HG03432 (cell line): ENCODE data around the gene PPP1R14B.
A peak's percentile ranks its signal among the peaks of the same experiment; 100 is the strongest.

ENCODE experiments used
- ATAC-seq: cut with Tn5 transposase; IDR thresholded peaks from one replicate; pipeline ENCODE4 v1.9.1; 2021; ENCODE audit warnings: mild to moderate bottlenecking, moderate library complexity; ENCODE audit not compliant: unreplicated experiment

The PPP1R14B gene

DNA sequence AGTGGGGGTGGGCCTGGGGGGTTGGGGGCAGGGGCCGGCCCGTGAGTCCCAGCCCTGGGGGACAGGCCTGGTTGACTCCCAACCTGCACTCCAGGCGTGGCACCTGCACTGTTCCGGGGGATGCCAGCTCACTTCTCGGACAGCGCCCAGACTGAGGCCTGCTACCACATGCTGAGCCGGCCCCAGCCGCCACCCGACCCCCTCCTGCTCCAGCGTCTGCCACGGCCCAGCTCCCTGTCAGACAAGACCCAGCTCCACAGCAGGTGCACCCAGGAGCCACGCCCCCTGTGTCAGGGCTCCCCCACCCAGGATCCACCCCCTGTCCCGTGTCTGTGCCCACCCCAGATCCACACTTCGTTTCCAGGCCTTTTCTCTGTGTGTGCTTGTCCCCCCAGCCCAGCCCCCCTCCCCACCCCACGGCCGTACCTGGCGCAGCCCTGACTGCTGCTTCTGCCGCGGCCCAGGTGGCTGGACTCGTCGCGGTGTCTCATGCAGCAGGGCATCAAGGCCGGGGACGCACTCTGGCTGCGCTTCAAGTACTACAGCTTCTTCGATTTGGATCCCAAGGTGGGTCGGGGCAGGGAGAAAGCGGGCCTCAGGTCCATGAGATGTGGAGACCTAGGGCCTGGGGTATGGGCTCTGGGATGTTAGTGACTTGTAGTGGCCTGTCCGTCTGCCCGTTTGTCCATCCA is 35.4 kb downstream of the PPP1R14B start:
- no peak for ATAC-seq

DNA sequence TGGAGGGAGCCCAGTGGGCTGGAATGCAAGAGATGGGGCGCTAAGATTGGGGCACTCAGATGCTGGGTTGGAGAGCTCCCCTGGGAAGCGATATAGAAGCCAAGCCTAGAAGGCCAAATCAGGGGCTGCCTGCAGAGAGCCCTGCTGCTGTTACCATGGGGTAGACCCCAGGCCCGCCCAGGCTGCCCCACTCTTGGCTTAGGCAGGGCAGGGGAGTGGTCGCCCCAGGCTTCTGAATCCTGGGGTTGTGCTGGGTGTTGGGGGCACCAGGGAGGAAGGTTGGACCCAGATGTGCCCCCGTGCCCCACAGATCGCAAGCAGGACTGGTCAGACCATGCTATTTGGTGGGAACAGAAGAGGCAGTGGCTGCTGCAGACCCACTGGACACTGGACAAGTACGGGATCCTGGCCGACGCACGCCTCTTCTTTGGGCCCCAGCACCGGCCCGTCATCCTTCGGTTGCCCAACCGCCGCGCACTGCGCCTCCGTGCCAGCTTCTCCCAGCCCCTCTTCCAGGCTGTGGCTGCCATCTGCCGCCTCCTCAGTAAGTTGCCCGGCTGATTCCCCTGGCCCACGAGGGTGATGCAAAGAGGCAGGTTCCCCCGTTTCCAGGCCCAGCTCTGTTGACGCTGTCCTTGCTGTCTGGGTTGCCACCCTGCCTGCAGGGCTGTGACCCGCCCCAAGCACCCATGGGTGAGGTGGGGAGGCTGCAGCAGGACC is 36.3 kb downstream of the PPP1R14B start:
- ATAC-seq = no peak

DNA sequence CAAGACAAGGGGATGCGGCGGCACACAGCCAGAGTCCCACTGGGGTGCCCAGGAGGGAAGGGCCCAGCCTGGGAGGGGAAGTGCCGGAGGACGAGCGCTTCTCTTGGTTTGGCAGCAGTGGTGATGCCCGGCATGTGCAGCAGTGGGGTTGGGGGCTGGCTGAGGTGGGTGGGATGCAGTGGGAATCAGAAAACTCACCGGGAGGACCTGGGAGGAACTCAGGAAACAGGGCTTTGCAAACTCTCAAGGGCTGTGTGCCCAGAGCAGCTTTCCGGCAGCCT is 37.2 kb downstream of the PPP1R14B start:
- ATAC-seq = no peak

DNA sequence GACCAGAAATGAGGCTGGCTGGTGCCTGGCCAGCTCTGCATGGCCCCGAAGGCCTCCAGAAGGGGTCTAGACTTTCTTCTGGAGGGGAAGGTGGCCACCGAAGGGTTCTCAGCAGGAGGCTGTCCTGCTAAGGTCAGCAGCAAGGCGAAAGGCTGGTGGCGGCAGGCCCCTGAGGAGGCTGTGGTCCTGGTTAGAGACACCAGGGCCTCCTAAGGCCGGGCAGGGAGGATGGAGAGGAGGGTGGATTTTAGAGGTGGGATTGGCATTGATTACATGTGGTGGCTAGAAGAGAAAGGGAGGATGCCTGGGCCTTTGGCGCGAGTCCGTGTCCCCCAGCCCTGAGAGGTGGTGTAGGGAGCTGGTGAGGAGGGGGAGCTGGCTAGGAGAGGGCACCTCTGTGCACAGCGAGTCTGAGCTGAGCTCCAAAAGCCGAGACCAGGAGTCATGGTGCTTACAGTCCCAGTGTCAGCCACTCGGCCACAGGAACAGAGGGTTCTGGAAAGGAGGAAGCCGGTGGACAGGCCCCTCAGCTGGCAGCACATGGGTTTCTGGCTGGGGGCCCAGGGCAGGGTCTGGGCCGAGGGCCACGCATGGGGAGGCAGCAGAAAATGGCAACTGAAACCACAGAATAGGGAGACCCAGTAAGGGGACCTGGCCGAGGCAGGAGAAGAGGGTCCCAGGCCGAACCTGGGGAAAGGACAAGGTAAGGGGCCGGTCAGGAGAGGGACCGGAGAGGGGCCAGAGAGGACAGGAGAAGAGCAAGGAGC is 37.8 kb downstream of the PPP1R14B start:
- no peak for ATAC-seq

DNA sequence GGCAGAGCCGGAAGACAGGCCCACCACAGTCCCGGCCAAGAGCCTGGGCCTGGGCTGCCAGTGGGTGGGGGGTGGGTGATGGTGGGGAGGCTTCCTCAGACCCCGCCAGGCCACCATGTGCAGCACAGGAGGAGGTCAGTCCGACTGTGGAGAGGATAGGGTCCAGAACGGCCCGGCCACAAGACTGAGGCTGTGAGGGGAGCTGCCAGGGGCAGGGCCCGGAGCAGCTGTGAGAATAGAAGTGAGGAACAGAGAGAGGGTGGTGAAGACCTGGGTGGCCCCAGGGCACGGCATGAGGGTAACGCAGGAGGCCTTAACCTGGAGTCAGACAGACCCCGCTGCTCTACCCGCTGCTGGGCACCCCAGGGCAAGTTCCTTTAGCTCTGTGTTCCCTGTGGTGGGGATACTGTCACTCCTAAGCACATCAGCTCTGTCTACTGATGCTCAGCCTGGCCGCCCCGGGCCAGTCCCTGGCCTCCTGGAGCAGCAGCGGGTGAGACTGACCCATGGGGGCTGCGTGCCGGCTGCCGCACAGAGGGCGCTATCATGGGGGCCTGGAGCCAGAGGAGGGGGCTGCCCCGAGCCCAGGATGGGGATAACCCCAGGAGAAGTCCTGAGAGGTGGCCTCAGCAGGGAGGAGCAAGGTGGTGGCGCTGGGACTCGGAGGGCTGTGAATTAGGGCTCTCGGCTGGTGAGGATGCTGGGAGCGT is 38.5 kb downstream of the PPP1R14B start:
- no peak for ATAC-seq

DNA sequence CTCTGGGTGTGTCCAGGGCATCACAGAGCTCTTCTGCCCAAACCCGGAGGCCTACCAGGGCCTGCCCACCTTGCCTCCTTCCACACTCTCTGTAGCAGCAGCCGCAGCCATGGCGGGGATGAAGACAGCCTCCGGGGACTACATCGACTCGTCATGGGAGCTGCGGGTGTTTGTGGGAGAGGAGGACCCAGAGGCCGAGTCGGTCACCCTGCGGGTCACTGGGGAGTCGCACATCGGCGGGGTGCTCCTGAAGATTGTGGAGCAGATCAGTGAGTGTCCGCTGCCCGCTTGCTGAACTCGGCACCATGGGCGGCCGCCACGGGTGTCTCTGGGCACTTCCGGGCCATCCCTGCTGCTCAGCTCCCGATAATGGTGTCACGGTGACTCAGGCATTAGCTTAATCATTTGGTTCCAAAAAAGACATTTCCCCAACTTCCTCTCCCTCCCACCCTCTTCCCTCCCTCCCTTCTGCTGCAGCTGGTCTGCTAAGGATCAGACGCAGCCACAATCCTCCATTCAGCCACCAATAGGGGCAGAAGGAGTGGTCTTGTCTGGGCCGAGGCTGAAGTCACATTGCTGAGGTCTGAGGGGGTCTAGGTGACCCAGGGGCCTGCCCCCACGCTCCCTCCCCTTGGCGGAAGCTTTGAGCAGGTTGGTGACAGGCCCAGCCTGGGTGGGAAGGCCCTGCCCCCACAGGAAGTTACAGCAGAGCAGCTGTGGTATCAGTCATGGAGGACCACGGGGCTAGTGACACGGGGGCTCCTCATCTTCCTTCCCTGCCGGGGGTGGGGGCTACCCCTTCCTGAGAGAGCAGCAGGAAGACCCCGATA is 39.3 kb downstream of the PPP1R14B start:
- peak; percentile 55 for ATAC-seq

DNA sequence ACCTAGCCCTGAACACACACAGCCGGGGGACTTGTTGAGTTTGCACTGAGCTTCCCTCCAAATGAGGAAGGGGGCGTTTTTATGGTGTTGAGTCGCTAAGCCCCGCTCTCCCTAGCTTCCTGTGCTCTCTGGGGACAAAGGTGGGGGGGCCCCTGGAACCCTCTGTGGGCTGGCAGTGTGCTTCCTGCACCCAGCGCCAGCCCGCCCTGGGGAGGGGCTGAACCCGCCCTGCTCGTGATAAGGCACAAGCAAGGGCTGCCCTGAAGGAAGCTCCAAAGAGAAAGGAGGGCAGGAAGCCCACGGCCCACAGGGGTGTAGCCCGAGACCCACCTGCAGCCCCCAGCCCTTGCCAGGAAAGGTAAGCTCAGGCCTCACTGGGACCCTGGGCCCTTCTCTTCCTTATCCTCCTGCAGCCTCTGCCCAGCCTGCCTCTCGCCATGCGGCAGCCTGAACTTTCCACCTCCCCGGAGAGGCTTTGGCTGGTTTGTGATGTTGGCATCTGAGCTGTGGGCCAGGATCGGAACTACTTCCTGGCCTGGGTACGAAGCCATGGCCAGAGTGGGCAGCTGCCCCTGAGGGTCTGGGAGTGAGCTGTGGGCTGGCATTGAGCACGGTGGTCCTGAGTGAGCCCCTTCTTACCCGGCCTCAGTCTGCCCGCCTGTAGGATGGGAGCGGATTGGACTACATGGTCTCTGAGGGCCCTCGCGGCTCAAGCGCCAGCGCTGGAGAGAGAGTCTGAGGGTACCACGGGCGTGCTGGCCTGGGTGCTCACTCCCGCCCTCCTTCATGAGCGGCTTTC is 40.1 kb downstream of the PPP1R14B start, which contains the start of gene FERMT3:
FERMT3 (plus strand) TSS at position 265 of the 799 bp plus-strand sequence. CDS start 644 bp downstream, outside the sequence.
- peak; percentile 41 for ATAC-seq

DNA sequence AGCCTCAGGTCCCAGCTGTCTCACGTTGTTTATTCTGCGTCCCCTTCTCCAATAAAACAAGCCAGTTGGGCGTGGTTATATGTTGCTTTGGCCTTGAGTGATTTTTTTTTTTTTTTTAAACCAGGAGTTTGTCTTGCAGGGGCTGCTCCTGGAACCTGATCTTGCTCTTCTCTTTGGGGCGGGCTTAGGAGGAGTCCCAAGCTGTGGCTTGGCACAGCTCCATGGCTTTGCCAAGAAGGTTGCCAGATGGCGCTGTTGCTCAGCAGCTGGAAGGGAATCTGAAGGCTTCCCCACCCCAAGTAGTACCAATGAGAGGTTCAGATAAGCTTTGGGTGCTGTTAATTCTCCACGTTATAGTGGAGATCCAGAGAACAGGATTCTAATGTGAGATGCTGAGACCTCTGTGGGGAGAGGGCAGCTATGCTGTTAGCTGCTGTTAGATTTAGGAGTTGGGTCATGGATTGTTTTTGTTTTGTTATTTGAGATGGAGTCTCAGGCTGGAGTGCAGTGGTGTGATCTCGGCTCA is 42.2 kb downstream of the PPP1R14B start:
- no peak for ATAC-seq

DNA sequence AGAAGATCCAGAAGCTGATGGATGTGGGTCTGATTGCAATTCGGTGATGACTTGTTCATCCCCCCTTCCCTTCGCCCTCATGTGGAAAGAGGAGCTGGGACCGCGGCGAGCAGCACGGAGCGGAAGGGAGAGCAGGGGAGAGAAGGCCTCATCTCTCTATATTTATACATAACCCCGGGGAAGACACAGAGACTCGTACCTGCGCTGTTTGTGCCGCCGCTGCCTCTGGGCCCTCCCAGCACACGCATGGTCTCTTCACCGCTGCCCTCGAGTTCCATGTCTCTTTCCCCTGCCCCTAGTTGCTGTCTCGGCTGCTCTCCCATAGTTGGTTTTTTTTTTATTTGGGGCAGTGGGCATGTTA is 42.7 kb downstream of the PPP1R14B start:
- no peak for ATAC-seq

DNA sequence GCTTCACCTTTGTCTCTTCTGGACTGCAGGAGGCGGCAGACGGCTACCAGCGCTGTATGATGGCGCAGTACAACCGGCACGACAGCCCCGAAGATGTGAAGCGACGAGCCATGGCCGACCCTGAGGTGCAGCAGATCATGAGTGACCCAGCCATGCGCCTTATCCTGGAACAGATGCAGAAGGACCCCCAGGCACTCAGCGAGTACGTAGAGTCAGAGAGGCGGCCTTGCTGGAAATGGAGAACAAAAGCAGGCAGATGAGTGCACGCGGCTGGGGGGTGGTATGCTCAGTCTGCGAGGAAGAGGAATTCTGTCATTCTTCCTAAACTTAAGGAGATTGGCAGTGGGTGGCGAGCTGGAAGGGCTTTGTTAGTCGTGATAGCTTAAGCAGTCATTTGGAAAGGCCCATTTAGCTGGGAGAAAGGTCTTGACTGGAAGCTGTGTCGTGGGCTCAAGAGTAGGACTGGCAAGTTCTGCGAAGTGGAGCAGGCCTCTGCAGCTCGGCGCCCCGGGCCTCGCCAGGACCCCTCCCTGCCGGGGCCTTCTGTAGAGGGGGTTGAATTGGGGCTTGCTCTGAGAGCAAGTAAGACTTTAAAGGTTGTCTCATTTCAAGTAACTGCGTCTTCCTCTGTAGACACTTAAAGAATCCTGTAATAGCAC is 43.2 kb downstream of the PPP1R14B start:
- no peak for ATAC-seq

DNA sequence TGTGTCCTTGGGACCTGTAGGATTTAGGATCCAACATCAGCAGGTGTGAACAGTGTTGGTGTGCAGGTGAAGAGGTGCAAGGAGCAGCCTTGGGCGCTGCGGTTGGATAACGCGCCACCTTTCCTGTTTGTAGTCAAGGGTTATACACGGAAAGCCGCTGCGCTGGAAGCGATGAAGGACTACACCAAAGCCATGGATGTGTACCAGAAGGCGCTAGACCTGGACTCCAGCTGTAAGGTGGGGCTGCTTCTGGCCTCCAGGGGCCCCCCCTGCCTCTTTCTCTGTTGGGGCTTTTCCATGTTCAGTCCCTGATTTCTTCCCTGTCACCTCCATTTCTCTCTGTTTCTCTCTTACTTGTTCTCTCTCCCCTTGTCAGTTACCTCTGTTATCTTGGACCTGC is 43.8 kb downstream of the PPP1R14B start:
- no peak for ATAC-seq

DNA sequence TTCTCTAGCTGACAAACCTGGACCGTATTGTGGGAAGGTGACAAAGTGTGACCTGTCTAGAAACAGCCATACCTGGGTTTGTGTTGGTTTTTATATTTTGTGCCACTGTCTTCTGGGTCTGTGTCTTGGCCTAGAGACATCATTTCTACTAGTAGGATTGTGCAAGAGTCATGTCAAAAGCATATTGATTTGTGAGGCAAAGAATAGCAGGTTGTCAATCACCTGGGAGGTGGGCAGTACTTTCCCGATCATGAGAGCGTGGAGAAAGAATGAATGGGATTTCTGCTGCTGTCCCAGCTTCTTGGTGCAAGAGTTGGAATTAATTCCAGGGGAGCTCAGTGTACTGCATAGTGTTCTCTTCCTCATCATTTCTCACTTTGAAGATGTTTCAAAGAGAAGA is 45.2 kb downstream of the PPP1R14B start:
- no peak for ATAC-seq

DNA sequence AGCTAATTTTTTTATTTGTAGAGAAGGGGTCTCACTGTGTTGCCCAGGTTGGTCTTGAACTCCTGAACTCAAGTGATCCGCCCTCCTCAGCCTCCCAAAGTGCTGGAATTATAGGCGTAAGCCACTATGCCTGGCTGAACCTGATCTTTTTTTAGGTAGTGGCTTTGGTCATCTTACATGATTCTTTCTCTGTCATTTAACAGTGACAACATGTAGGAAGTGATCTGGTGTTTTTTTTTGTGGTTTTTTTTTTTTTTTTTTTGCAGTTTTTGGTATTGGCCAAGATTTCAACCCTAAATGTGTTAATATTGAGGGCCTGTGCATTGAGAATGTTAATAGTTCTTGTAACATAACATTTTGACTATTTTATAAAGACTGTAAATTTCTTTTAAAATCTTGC is 48.2 kb downstream of the PPP1R14B start:
- no peak for ATAC-seq

DNA sequence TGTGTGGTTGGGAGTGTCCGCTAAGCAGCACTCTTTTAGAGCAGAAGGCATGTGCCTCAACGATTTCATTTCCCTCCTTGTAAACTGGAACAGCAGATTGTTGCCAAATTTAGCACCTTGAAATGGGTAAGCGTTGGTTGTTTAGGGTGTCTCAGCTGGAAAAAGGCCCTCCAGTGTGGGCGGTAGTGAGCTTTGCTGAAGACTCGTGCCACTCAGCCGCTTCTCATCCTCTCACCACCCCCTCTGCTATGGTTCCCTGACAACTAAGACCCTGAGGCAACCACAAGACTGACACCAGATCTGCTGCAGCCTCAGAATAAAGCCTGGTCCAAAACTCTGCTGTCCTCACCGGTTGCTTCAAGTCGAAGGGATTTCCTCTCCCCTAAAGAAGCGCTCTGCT is 50.1 kb downstream of the PPP1R14B start:
- no peak for ATAC-seq
